Mesothelial cell of epicardium (in vitro differentiated cells): ENCODE measurements around the gene SUCLG1. TPM values are rescaled to one million over a fixed set of nuclear protein-coding genes. Genes with fewer than 3 reads are reported as not detected.

ENCODE experiments used
- DNase-seq, 2 experiments: peaks; one replicate each; pipeline ENCODE4 v3.0.0; 2021; ENCODE audit warnings: low spot score in 2 of 2; ENCODE audit not compliant: unreplicated experiment in 2 of 2
- H3K27ac Mint-ChIP-seq: 2 replicates; pipeline ENCODE4 v1.8.0; 2021; ENCODE audit warnings: mixed read lengths
- H3K27me3 Mint-ChIP-seq: 2 replicates; pipeline ENCODE4 v1.8.0; 2021; ENCODE audit warnings: low read depth, mixed read lengths
- H3K36me3 Mint-ChIP-seq: 2 replicates; pipeline ENCODE4 v1.8.0; 2021; ENCODE audit warnings: mixed read lengths
- H3K4me1 Mint-ChIP-seq: 2 replicates; pipeline ENCODE4 v1.8.0; 2021; ENCODE audit warnings: mixed read lengths
- H3K4me3 Mint-ChIP-seq: 2 replicates; pipeline ENCODE4 v1.8.0; 2021; ENCODE audit warnings: mild to moderate bottlenecking, moderate library complexity, mixed read lengths
- H3K9me3 Mint-ChIP-seq: 2 replicates; pipeline ENCODE4 v1.8.0; 2021; ENCODE audit warnings: mixed read lengths
- total RNA-seq: library from RNA; stranded (reverse); gene quantifications from 3 replicates; pipeline ENCODE4 v1.2.1, GENCODE V29; 2021
- TF ChIP-seq, protein P1 (sequence below): fragments of 200-600 bp; sonication (generic); IDR thresholded peaks from one replicate; pipeline ENCODE4 v1.5.0; 2021; ENCODE audit warnings: antibody characterized with exemption; ENCODE audit not compliant: unreplicated experiment

The SUCLG1 gene
- total RNA-seq, 1 donor from 2014 or later, result 49.9 TPM

DNA sequence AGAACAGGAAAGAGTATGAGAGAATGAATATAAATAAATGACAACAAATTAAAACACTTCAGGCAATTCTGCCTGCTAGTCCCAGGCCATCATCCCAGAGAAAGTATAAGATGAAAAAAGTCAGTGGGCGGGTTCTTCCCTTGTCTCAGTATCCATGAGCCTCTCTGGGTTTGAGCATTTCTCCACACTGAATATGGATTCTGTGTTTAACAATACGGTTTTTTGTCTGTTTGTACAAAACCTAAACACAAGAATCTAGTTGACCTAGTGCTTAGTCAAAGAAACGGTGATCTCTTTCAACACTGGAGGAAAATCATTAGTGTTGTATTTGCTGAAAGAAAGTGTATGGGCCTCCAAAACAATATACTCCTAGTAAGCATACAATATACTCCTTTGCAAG lies 10.0 kb downstream of the SUCLG1 start:
- no peak for DNase-seq
- H3K4me3 Mint-ChIP-seq, result no peak overlapping the region
- H3K4me1 Mint-ChIP-seq, result peaks cover 4% of the 10 kb centered on the region
- H3K9me3 Mint-ChIP-seq, result no peaks in the 10 kb centered on the region
- H3K27me3 Mint-ChIP-seq, result no peaks in the 10 kb centered on the region
- H3K27ac Mint-ChIP-seq, result no peak overlapping the region
- TF ChIP-seq, protein P1, sequence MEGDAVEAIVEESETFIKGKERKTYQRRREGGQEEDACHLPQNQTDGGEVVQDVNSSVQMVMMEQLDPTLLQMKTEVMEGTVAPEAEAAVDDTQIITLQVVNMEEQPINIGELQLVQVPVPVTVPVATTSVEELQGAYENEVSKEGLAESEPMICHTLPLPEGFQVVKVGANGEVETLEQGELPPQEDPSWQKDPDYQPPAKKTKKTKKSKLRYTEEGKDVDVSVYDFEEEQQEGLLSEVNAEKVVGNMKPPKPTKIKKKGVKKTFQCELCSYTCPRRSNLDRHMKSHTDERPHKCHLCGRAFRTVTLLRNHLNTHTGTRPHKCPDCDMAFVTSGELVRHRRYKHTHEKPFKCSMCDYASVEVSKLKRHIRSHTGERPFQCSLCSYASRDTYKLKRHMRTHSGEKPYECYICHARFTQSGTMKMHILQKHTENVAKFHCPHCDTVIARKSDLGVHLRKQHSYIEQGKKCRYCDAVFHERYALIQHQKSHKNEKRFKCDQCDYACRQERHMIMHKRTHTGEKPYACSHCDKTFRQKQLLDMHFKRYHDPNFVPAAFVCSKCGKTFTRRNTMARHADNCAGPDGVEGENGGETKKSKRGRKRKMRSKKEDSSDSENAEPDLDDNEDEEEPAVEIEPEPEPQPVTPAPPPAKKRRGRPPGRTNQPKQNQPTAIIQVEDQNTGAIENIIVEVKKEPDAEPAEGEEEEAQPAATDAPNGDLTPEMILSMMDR, result no peak
- peaks cover 18% of the 10 kb centered on the region for H3K36me3 Mint-ChIP-seq

DNA sequence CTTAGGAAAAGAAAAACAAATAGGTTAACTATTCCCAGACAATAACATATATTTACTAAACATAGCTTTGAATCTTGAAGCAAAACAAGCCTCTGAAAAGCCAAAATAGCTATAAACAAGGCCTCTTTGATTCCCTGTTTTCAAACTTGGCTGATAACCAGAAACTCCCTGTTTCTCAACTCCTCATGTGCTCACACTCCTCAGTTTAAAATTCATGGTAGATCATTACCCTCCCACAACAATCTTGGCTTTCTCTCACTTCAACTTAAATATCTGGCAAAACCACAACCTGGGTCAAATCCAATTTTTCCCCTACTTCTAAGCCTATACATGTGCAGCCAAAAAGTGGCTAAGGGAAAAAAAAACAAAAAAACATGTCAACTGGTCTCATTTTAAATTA lies 15.6 kb downstream of the SUCLG1 start:
- peaks cover 58% of the 10 kb centered on the region for H3K36me3 Mint-ChIP-seq
- H3K4me3 Mint-ChIP-seq, result no peak overlapping the region
- TF ChIP-seq, protein P1, result no peak
- H3K27me3 Mint-ChIP-seq, result no peaks in the 10 kb centered on the region
- no peaks in the 10 kb centered on the region for H3K4me1 Mint-ChIP-seq
- no peak for DNase-seq
- H3K27ac Mint-ChIP-seq, result no peak overlapping the region
- H3K9me3 Mint-ChIP-seq, result peaks cover 8% of the 10 kb centered on the region

- Mint-ChIP-seq H3K36me3 (peaks cover 63% of the 10 kb centered on the region), H3K27me3 (no peaks in the 10 kb centered on the region), H3K4me3 (no peak overlapping the region), H3K27ac (no peak overlapping the region), H3K9me3 (peaks cover 8% of the 10 kb centered on the region), H3K4me1 (no peaks in the 10 kb centered on the region)
- TF ChIP-seq, protein P1, result no peak
- no peak for DNase-seq
Measured at GRCh38 chr2:84442888-84443287, 16.2 kb downstream of the SUCLG1 start.

DNA sequence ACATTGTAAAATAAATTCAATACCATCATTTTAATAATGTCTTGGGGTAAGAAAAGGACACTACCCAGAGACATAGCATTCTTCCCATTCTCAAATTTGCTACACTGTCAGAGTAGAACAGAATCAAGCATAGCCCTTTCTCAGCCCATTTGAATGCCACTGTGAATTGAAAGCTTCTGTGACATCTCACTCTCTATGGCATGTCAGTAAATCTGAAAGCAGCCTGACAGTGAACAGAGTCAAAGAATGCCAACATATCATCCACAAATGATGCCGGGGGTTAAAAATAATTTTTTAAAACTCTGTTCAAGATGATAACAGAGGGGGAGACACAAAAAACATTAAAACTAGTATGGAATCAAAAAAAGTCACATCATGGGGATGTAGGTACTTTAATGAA lies 17.6 kb downstream of the SUCLG1 start:
- Mint-ChIP-seq H3K36me3 (peaks cover 65% of the 10 kb centered on the region), H3K4me3 (no peak overlapping the region)
- TF ChIP-seq, protein P1, result no peak

DNA sequence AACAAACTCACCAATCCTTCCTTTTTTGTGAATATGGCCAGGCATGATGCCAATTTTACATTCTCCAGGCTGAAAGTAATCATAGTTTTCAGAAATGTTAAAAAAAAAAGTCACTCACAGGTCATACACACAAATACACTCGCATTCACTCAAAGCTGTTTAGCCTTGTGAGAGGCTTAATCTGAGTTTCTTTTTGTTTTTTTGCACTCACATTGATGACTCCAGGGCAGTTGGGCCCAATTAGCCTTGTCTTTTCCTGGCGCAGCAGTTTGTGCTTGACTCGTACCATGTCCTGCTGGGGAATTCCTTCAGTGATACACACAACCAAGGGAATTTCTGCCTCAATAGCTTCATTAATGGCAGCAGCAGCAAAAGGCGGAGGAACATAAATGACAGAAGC lies 18.0 kb downstream of the SUCLG1 start:
- no peak overlapping the region for H3K27ac Mint-ChIP-seq
- H3K4me1 Mint-ChIP-seq, result no peaks in the 10 kb centered on the region
- DNase-seq, result no peak
- peaks cover 8% of the 10 kb centered on the region for H3K9me3 Mint-ChIP-seq
- TF ChIP-seq, protein P1, result no peak
- no peaks in the 10 kb centered on the region for H3K27me3 Mint-ChIP-seq
- no peak overlapping the region for H3K4me3 Mint-ChIP-seq
- peaks cover 63% of the 10 kb centered on the region for H3K36me3 Mint-ChIP-seq

More for the DNA sequence above, 17.6 kb downstream of the SUCLG1 start:
- no peak for DNase-seq
- H3K4me1 Mint-ChIP-seq, result no peaks in the 10 kb centered on the region
- H3K9me3 Mint-ChIP-seq, result peaks cover 8% of the 10 kb centered on the region
- H3K27me3 Mint-ChIP-seq, result no peaks in the 10 kb centered on the region
- no peak overlapping the region for H3K27ac Mint-ChIP-seq
